Neural progenitor cell (in vitro differentiated cells): ENCODE data around the gene TRIM14. TPM values are rescaled to one million over a fixed set of nuclear protein-coding genes. Genes with fewer than 3 reads are reported as not detected.

Experiments used
- DNase-seq: peaks from one replicate; pipeline ENCODE4 v3.0.0-alpha.2; 2016; ENCODE audit warnings: low spot score
- H2AFZ ChIP-seq: fragments of 200-600 bp; sonication (generic); replicated peaks from 2 replicates; pipeline ENCODE4 v1.6.1; 2016; ENCODE audit warnings: antibody characterized with exemption
- H3F3A ChIP-seq: fragments of 200-600 bp; sonication (generic); 2 replicates; pipeline ENCODE4 v1.6.1; 2016; ENCODE audit warnings: antibody characterized with exemption, low read depth
- H3K27ac ChIP-seq: fragments of 200-600 bp; sonication (generic); 2 replicates; pipeline ENCODE4 v1.5.1; 2016; ENCODE audit warnings: mild to moderate bottlenecking
- H3K27me3 ChIP-seq: fragments of 200-600 bp; sonication (generic); 2 replicates; pipeline ENCODE4 v1.6.1; 2016; ENCODE audit warnings: mild to moderate bottlenecking, moderate library complexity
- H3K36me3 ChIP-seq: fragments of 200-600 bp; sonication (generic); 2 replicates; pipeline ENCODE4 v1.5.1; 2016
- H3K4me1 ChIP-seq: fragments of 200-600 bp; sonication (generic); 2 replicates; pipeline ENCODE4 v1.6.1; 2016; ENCODE audit warnings: mixed run types
- H3K4me2 ChIP-seq: fragments of 200-600 bp; sonication (generic); 2 replicates; pipeline ENCODE4 v1.6.1; 2016
- H3K4me3 ChIP-seq: fragments of 200-600 bp; sonication (generic); 2 replicates; pipeline ENCODE4 v1.5.1; 2016
- H3K79me2 ChIP-seq: fragments of 200-600 bp; sonication (generic); 2 replicates; pipeline ENCODE4 v1.6.1; 2016; ENCODE audit warnings: low read depth
- H3K9ac ChIP-seq: fragments of 200-600 bp; sonication (generic); 2 replicates; pipeline ENCODE4 v1.6.1; 2016
- H3K9me3 ChIP-seq: fragments of 200-600 bp; sonication (generic); 2 replicates; pipeline ENCODE4 v1.5.1; 2016; ENCODE audit warnings: low read depth
- H4K20me1 ChIP-seq: fragments of 200-600 bp; sonication (generic); 2 replicates; pipeline ENCODE4 v1.6.1; 2016; ENCODE audit warnings: low read depth
- H3K27ac Mint-ChIP-seq: 3 replicates; pipeline ENCODE4 v1.8.0; 2021; ENCODE audit warnings: mixed read lengths
- H3K27me3 Mint-ChIP-seq: 2 replicates; pipeline ENCODE4 v1.8.0; 2022; ENCODE audit warnings: low read depth, mild to moderate bottlenecking, inconsistent platforms, moderate library complexity, mixed read lengths; ENCODE audit not compliant: insufficient read depth
- H3K36me3 Mint-ChIP-seq: 3 replicates; pipeline ENCODE4 v1.8.0; 2021; ENCODE audit warnings: mixed read lengths
- H3K4me1 Mint-ChIP-seq: 3 replicates; pipeline ENCODE4 v1.8.0; 2021; ENCODE audit warnings: mixed read lengths
- H3K4me3 Mint-ChIP-seq: 3 replicates; pipeline ENCODE4 v1.8.0; 2021; ENCODE audit warnings: mild to moderate bottlenecking, moderate library complexity, mixed read lengths
- H3K9me3 Mint-ChIP-seq: 3 replicates; pipeline ENCODE4 v1.8.0; 2020; ENCODE audit warnings: mixed read lengths
- CTCF ChIP-seq: fragments of 200-600 bp; sonication (generic); IDR thresholded peaks from 2 replicates; pipeline ENCODE4 v1.5.1; 2017; ENCODE audit warnings: antibody characterized with exemption, mild to moderate bottlenecking
- EZH2 ChIP-seq: fragments of 200-600 bp; sonication (generic); IDR thresholded peaks from 2 replicates; pipeline ENCODE4 v1.6.1; 2017; ENCODE audit warnings: antibody characterized with exemption, mild to moderate bottlenecking, moderate library complexity
- EZH2phosphoT487 ChIP-seq: fragments of 200-600 bp; sonication (generic); IDR thresholded peaks from 2 replicates; pipeline ENCODE4 v1.6.1; 2017; ENCODE audit warnings: antibody characterized with exemption
- total RNA-seq: library from RNA; depleted of rRNA; stranded (reverse); fragments of >200 nt; gene quantifications from 2 replicates; pipeline ENCODE4 v1.2.3, GENCODE V29; 2015; ENCODE audit warnings: low replicate concordance

The TRIM14 gene
- total RNA-seq, 1 donor from 2014 or later = 0.17 TPM

GRCh38 chr9:98050351-98050750, 68.7 kb downstream of the TRIM14 start:
- H3K4me1 Mint-ChIP-seq = no peaks in the 10 kb centered on the region
- H3K9me3 Mint-ChIP-seq = no peaks in the 10 kb centered on the region
- no peaks in the 10 kb centered on the region for H3K4me1 ChIP-seq
- H3K27ac Mint-ChIP-seq = no peak overlapping the region
- no peak overlapping the region for H3K4me3 ChIP-seq
- TF ChIP-seq EZH2 (no peak), CTCF (no peak), EZH2phosphoT487 (no peak)
- H3K4me3 Mint-ChIP-seq = no peak overlapping the region
- peaks cover 14% of the 10 kb centered on the region for H3K27me3 ChIP-seq
- no peaks in the 10 kb centered on the region for H3K36me3 Mint-ChIP-seq
- H3K4me2 ChIP-seq = no peak overlapping the region
- peaks cover 2% of the 10 kb centered on the region for H3K27me3 Mint-ChIP-seq
- no peaks in the 10 kb centered on the region for H3K9me3 ChIP-seq
- H3K36me3 ChIP-seq = no peaks in the 10 kb centered on the region
- no peak for DNase-seq
- H2AFZ ChIP-seq = no peak overlapping the region
- H3K9ac ChIP-seq = no peak overlapping the region
- H4K20me1 ChIP-seq = no peaks in the 10 kb centered on the region
- no peaks in the 10 kb centered on the region for H3K79me2 ChIP-seq
- no peaks in the 10 kb centered on the region for H3F3A ChIP-seq
- no peak overlapping the region for H3K27ac ChIP-seq

- peaks cover 10% of the 10 kb centered on the region for H3K27me3 ChIP-seq
- H3K9me3 ChIP-seq = no peaks in the 10 kb centered on the region
- Mint-ChIP-seq H3K4me1 (no peaks in the 10 kb centered on the region), H3K27ac (no peak overlapping the region), H3K27me3 (peaks cover 2% of the 10 kb centered on the region), H3K36me3 (no peaks in the 10 kb centered on the region), H3K9me3 (no peaks in the 10 kb centered on the region), H3K4me3 (no peak overlapping the region)
- no peaks in the 10 kb centered on the region for H3K36me3 ChIP-seq
- H3K4me1 ChIP-seq = no peaks in the 10 kb centered on the region
- no peaks in the 10 kb centered on the region for H3F3A ChIP-seq
- H3K27ac ChIP-seq = no peak overlapping the region
- H3K4me2 ChIP-seq = no peak overlapping the region
- H2AFZ ChIP-seq = no peak overlapping the region
- no peak for TF ChIP-seq EZH2
- TF ChIP-seq CTCF = no peak
- no peak for TF ChIP-seq EZH2phosphoT487
- H3K9ac ChIP-seq = no peak overlapping the region
- H3K4me3 ChIP-seq = no peak overlapping the region
- H3K79me2 ChIP-seq = no peaks in the 10 kb centered on the region
- DNase-seq = no peak
- H4K20me1 ChIP-seq = no peaks in the 10 kb centered on the region
Observed at GRCh38 chr9:98049288-98050072, 69.5 kb downstream of the TRIM14 start.

- Histone ChIP-seq H3K27me3 (no peaks in the 10 kb centered on the region), H3K36me3 (no peaks in the 10 kb centered on the region), H3K9me3 (no peaks in the 10 kb centered on the region), H3K4me1 (no peaks in the 10 kb centered on the region), H3K27ac (no peak overlapping the region), H3K79me2 (no peaks in the 10 kb centered on the region), H3F3A (no peaks in the 10 kb centered on the region), H3K4me2 (no peak overlapping the region), H2AFZ (no peak overlapping the region), H4K20me1 (no peaks in the 10 kb centered on the region), H3K4me3 (no peak overlapping the region), H3K9ac (no peak overlapping the region)
- no peak for DNase-seq
- Mint-ChIP-seq H3K27ac (no peak overlapping the region), H3K4me1 (no peaks in the 10 kb centered on the region), H3K27me3 (peaks cover 3% of the 10 kb centered on the region), H3K4me3 (no peak overlapping the region), H3K9me3 (no peaks in the 10 kb centered on the region), H3K36me3 (no peaks in the 10 kb centered on the region)
- TF ChIP-seq EZH2 = no peak
Observed at GRCh38 chr9:98047002-98047401, 72.0 kb downstream of the TRIM14 start.

- H3K4me2 ChIP-seq = no peak overlapping the region
- H3K4me1 ChIP-seq = no peaks in the 10 kb centered on the region
- H3K79me2 ChIP-seq = no peaks in the 10 kb centered on the region
- H3K36me3 Mint-ChIP-seq = no peaks in the 10 kb centered on the region
- no peak overlapping the region for H3K4me3 ChIP-seq
- no peaks in the 10 kb centered on the region for H3K9me3 ChIP-seq
- no peak overlapping the region for H3K4me3 Mint-ChIP-seq
- H3K36me3 ChIP-seq = no peaks in the 10 kb centered on the region
- H3K27me3 Mint-ChIP-seq = peaks cover 3% of the 10 kb centered on the region
- H3F3A ChIP-seq = no peaks in the 10 kb centered on the region
- H3K27me3 ChIP-seq = no peaks in the 10 kb centered on the region
- no peak for TF ChIP-seq CTCF
- DNase-seq = no peak
- H2AFZ ChIP-seq = no peak overlapping the region
- no peaks in the 10 kb centered on the region for H3K4me1 Mint-ChIP-seq
- H3K9me3 Mint-ChIP-seq = no peaks in the 10 kb centered on the region
- no peak overlapping the region for H3K27ac Mint-ChIP-seq
- H4K20me1 ChIP-seq = no peaks in the 10 kb centered on the region
- H3K9ac ChIP-seq = no peak overlapping the region
- H3K27ac ChIP-seq = no peak overlapping the region
Observed at GRCh38 chr9:98046180-98046543, 72.9 kb downstream of the TRIM14 start.
